ENCODE results near the gene TMEM181.

- no peak for TF ChIP-seq POLR2A (IDR thresholded peaks at IDR 0.05)
- no peak for TF ChIP-seq CTCF (IDR thresholded peaks at IDR 0.05)
- TF ChIP-seq EP300 (IDR thresholded peaks at IDR 0.05) = no peak
Measured at GRCh38 chr6:158519300-158519699, 40.6 kb upstream of the TMEM181 start.
